GM18517 (cell line): ENCODE results near the gene PRR19.

ENCODE experiments used
- ATAC-seq: cut with Tn5 transposase; IDR thresholded peaks from one replicate; pipeline ENCODE4 v1.9.1; 2021; ENCODE audit warnings: mild to moderate bottlenecking, moderate library complexity; ENCODE audit not compliant: unreplicated experiment

Gene PRR19

DNA sequence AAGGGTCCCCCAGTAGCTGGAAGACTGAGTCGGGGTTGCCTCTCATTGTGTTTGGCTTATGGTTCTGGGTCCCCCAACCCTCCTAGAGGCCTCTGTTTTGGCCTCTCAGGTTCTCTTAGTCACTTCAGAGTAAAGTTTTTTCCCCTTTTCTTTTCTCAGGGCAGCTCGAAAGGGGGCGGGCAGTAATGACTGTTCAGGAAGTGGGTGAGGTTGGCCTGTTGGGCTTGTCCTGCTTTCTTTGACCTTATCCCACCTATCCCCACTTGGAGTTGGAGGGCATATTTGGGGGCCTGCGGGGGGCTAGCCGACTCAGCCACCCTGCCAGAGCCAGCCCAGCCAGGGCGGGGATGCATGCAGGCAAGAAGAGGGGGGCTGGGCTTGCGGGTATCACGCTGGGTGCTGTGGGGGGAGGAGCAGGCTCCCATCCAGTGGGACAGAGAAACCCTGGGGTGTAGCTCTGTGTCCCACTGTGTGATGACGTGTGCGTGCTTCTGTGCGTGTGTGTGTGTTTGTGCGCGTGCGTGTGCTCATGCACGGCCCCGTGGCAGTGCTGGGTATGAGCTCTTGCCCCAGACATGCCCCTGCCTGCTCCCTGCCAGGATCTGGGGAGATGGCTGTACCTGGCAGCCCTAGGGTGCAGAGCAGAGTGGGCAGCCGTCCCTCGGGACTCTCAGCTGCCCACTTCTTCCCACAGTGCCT, 31.4 kb upstream of the PRR19 start:
- no peak for ATAC-seq

DNA sequence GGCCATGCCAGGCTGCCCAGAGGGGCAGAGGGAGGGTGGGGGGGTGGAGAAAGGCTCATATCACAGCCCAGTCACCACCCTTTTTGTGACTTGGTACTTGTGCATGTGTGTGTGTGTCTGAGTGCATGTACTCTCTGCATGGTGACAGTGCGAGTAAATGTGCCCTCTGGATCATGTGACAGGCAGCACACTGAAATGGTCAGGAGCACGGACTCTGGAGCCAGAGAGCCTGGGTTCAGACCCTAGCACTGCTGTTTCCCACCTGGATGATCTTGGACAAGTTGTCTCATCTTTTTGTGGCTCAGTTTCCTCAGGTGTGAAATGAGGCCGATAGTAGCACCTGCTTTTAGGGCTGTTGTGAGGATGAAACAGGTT, 30.9 kb upstream of the PRR19 start:
- no peak for ATAC-seq

DNA sequence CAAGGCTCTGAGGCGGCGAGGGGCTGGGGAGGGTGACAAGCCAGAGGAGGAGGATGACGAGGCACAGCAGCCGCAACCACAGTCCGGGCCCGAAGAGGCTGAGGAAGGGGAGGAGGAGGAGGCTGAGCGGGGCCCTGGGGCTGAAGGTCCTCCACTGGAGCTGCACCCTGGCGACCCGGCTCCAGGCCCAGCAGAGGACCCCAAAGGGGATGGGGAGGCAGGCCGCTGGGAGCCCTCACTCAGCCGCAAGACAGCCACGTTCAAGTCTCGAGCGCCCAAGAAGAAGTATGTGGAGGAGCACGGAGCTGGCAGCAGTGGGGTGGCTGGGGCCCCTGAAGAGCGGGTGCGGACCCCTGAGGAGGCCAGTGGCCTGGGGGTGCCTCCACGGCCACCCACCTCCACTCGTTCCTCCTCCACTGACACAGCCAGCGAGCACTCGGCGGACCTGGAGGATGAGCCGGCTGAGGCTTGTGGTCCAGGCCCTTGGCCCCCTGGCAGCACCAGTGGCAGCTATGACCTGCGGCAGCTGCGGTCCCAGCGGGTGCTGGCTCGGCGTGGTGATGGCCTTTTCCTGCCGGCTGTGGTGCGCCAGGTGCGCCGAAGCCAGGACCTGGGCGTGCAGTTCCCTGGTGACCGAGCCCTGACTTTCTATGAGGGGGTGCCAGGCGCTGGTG, 29.9 kb upstream of the PRR19 start:
- no peak for ATAC-seq

DNA sequence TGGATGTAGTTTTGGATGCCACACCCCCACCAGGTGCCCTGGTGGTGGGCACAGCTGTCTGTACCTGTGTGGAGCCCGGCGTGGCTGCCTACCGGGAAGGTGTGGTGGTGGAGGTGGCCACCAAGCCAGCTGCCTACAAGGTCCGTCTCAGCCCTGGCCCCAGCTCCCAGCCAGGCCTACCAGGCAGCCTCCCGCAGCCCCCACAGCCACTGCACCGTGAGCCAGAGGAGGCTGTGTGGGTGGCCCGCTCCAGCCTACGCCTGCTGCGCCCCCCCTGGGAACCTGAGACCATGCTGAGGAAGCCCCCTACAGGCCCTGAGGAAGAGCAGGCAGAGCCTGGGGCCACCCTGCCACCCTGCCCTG, 29.4 kb upstream of the PRR19 start:
- ATAC-seq: no peak

DNA sequence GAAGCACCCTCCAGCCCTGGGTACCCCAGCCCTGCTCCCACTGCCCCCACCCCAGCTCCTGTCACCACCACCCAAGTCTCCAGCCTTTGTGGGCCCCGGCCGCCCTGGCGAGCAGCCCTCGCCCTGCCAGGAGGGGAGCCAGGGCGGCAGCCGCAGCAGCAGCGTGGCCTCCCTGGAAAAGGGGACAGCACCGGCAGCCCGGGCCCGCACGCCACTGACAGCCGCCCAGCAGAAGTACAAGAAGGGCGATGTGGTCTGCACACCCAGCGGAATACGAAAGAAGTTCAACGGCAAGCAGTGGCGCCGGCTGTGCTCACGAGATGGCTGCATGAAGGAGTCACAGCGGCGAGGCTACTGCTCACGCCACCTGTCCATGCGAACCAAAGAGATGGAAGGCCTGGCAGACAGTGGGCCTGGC, 28.9 kb upstream of the PRR19 start:
- ATAC-seq: no peak

DNA sequence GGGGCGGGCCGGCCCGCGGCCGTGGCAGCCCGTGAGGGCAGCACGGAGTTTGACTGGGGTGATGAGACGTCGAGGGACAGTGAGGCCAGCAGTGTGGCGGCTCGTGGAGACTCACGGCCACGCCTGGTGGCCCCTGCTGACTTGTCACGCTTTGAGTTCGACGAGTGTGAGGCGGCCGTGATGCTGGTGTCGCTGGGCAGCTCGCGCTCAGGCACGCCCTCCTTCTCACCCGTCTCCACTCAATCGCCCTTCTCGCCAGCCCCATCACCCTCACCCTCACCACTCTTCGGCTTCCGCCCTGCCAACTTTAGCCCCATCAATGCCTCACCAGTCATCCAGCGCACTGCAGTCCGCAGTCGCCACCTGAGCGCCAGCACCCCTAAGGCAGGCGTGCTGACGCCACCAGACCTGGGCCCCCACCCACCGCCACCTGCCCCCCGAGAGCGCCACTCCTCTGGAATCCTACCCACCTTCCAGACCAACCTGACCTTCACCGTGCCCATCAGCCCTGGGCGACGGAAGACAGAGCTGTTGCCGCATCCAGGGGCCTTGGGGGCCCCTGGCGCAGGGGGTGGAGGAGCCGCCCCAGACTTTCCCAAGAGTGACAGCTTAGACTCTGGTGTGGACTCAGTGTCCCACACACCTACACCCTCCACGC, 28.4 kb upstream of the PRR19 start:
- ATAC-seq: no peak

DNA sequence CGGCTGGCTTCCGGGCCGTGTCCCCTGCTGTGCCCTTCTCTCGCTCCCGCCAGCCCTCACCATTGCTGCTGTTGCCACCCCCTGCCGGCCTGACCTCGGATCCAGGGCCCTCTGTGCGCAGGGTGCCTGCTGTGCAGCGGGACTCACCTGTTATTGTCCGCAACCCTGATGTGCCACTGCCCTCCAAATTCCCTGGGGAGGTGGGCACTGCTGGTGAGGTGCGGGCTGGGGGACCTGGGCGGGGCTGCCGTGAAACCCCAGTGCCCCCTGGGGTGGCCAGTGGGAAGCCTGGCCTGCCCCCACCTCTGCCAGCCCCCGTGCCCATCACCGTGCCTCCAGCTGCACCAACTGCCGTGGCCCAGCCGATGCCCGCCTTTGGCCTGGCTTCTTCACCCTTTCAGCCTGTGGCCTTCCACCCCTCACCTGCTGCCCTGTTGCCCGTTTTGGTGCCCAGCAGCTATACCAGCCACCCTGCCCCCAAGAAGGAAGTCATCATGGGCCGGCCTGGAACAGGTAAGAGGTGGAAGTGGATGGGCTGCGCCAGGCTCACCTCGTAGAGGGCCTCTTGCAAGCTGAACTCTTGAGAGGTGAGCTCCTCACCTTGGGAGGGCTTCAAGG, 27.8 kb upstream of the PRR19 start:
- ATAC-seq: no peak

DNA sequence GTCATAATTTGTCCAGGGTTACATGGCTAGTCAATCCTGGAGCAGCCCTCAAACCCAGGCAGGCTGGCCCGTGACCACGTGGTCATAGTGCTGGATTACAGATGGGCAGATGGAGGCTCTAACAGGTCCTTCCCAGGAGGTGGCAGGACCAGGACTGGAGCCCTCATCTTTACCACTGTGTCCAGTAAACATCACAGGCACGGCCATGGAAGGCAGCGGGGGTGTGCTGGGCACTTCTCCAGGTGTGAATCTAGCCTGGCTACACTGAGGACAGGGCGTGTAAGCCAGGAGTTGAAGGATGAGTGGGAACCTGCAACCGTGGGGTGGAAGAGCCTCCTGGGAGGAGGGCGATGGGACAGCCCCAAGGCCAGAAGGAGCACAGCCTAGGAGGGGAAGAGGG, 26.8 kb upstream of the PRR19 start:
- ATAC-seq: no peak

DNA sequence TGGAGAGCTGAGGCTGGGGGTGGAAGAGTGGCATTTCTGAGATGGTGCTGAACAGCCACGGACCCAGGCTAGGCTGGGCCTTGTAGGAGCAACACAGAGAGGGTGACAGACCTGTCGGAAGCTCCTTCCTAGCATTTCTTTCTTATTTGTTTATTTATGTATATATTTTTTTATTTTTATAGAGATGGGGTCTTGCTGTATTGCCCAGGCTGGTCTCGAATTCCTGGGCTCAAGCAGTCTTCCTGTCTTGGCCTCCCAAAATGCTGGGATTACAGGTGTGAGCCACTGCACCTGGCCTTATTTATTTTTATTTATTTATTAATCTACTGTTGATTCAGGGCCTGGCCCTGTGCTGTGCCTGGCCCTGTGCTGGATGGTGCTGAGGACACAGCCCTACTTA, 26.4 kb upstream of the PRR19 start:
- ATAC-seq: no peak

DNA sequence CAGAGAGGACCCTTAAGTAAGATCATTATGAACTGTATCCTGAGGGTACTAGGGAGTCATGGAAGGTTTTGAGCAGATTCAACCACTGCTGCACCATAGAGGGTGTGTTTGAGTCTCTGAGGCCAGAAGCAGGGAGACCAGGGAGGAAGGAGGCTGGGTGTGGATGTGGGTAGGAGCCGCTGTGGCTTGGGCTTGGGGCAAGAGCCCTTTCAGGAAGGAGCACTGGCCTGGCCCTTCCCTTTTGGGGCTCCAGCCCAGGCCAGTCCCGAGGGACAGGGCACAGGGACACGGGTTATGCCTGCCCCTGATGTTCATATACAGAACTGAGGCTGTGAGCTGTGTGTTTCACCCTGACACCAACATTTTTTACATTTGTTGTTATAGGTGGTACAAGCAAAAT, 25.6 kb upstream of the PRR19 start:
- ATAC-seq: no peak

DNA sequence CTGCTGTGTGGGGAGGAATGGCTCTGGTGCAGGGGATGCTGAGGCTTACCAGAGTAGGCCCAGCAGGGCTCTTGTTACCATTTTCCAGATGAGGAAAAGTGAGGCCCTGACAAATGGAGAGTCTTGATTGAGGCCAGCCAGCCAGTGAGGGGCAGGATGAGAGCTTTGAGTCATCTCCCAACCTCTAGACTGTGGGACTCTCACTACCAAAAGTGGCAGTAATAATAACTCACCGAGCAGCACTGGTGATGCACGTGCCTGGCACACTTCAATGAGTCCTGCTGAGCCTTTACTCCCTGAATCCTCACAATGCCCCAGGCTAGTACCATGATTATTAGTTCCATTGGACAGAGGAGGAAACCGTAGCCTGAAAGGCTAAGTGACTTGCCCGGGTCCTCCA, 25.1 kb upstream of the PRR19 start:
- no peak for ATAC-seq

DNA sequence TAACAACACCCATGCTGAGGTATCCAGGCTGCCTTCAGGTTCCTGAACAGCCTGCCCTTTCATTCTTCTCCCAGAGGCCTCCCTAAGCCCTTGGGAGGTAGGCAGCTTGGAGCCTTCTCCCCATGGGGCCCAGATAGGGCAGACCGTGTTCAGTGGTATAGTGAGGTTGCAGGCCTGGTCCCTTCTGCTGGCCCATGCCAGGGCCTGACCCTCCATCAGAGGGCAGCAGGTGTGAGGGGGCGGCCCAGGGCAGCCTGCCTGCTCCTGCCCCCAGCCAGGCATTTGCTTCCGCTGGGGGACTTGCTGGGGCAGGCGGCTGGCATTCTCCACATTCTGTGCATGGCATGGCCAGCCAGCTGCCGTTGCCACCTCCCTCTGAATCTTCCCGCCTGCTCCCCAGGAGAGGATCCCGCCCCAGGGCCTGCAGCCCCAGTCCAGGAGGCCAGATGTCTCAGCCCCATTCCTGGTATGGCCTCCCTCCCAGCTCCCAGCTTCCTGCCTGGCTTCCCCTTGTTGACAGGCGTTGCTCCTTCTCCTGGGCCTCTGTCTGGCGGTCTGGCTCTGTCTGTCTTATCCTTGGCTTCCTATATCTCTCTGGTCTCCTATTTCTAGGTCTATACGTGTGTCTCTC, 24.0 kb upstream of the PRR19 start:
- no peak for ATAC-seq

DNA sequence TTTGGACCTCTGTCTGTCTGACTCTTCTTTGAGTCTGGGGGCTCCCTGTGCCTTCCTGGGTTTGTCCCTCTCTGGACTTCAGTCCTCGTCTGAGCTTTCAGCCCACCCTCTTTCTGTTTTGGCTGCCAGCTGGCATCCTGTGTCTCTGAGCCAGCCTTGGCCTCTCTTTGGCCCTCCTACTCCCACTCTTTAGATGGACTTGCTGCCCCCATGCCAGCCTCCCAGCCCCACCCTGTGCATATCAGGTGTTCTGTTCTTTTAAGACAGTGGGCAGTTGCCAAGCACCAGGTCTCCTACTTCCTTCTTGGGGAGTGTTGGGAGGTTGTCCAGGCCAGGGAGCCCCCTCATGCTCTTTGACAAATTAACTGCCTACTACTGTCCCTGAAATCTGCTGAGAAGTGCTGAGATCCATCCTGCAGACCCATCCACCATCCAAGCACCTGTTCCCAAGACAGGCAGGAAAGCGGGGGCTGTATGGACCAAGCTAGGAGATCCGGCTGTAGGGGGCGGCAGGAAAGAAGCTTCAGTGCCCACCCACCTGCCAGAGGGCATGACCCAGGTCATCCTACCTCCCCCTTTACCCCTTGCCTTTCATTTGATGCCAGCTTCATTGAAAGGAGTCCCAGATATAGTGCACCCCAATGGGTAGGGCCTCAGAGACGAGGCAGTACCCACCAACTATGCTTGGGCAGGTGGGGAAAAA, 23.3 kb upstream of the PRR19 start:
- ATAC-seq: no peak

DNA sequence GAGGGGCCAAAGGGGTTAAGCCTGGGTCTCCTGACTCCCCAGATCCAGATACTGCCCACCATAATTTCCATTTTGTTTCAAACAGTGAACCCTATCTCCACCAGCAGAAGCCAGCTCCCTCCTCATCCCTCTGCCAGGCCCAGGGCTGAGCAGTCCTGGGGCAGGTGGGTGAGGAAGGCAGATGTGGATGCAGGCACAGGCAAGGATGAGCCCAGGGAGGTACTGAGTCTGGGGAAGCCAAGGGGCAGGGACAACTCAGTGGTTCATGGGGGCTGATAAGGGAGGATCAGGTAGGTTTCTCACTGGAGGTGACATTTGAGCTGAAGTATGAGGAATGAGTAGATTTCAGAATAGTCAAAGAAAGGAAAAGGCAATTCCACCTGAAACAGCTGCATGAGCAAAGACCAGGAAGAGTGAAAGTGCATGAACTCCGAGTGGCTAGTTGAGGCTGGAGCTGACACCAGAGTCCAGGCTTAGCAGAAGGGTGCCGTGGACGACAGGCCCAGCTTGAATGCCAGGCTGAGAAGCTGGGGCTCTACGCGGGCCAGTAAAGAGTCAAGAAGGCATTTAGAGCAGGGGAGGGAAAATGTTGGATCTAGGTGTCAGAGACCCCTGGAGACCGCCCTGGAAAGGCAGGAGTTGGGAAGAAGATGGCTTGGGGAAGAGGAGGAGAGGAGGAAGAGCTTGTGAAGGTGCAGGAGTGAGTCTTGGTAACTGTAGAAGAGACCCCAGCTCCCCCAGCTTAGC, 22.6 kb upstream of the PRR19 start:
- no peak for ATAC-seq

DNA sequence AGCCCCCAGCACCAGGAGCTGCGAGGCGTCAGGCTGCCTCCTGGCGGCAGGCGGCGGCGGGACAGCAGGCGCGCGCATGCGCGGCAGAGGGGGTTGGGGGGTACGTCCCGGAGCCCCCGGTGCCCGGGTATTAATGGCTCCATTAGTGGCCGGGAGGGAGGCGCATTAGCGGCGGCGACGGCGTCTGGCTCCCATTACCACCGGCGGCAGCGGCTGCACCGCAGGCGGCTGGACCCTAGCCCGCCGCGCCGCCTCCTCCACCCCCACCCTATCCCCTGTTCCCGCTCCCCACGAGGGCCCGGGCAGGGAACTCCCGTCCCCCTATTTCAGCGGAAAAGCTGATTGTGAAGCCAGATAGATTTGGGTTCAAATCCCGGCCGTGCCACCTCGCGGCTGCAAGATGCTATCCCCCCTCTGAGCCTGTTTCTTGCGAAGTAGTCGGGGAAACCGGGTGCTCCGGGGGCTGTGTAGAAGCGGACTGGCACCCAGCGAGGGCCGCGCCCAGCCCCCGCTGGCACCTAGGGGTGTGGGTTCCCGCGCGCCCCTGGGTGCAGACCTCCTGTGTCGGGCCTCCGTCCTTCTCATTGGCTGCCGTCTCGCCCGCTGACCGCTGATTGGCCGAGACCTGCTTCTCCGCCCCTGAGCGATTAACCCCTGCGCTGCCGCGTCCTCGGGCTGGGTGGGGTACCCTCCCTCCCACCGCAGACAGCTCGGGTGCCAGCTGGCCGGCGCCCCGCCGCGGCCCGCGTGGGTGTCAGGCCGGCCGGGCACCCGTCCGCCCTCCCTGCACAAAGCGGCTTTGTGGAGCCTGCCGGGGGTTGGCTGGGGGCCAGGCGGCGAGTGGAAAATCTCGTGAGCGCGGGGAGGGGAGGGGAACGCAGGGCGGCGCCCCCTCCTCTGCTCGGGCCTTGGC, 21.8 kb upstream of the PRR19 start:
- no peak for ATAC-seq

DNA sequence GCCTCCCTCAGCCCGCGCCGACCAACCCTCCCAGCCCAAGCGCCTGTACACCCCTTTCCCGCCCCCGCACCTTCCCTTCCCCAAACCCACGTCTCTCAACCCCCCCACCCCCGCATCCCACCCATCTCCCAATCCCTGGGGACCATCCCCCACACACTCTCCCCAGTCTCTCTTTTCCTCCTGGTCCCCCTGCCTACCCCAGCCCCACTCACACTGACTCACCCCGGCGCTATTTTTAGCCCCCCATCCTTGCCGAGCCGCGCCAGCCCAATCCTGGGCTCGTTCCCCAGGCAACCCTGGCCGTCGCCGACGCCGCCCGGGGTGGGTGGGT, 21.2 kb upstream of the PRR19 start:
- ATAC-seq: no peak

DNA sequence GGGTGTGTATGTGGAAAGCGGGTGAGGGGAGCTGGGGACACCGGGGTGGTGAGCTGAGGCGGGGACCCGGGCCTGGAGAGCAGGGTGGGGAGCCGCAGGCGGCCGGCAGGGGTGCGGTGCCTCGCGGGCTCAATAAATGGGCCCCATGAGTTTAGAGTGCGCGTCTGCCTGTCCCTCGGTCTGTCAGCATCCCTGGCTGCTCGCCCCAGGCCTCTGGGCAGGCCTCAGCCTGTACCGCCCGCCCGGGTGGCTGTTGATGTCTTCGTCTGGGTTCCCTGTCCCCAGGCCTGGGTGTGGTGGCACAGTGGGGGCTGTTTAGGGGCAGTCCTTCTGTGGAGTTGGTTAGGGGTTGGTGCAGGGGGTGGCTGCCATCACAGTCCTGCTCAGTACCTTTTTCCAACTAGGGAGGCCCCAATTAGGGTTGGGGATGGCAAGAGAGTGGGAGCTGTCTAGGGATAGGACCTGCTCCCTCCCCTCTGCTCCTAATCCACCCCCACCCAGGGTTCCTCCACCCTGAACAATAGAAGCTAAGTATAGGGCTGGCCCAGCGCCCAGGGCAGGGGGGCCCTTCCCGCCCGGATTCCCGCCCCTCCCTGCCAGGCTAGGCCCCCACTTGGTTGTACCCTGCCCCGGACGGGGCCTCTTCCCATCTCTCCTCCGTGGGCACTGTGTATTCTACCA, 20.6 kb upstream of the PRR19 start:
- ATAC-seq: no peak

DNA sequence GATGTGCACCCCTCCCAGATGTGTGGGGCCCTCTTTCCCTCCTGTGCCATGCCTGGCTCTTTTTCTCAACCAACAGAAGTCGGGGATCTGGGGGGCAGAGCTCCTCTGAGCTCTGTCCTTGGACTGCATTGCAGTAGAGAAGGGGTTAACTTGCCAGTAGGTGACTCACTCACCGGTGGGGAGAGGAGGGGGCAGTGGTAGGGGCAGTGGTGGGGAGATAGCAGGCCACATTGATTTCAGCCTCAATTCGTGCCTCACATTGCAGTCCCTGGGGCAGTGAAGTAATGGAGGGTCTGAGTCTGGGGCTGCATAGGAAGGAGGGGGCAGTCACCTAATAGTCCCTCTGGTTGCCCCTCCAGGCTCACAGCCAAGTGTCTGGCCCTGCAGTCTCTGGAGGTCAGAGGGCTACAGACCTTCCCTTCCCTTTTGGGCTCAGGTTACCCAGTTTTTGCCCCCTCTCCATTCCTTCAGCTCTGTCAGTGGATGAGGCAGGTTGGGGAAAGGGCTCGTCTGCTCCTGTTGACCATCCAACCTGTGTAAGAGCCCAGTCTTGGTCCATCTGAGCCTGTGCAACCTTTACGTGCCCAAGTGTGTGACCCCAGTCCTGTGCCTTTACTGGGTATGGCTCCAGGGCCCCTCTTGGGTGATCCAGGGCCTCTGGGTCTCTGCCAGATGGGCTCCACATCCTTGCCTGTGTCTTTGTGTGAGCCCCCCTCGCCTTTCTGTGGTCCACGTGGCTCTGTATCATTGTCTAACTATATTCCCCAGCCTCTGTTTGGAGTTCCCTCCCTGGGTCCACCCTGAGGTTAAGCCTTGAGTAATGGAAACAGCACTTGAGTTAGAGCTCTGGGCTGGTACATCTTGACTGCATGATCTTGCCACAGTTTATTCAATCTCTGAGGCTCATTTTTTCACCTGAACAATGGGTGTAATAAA, 19.8 kb upstream of the PRR19 start:
- ATAC-seq: no peak
